Endothelial cell of umbilical vein (primary cell): Measurements from ENCODE around the gene FRMD4A. TPM values are rescaled to one million over a fixed set of nuclear protein-coding genes. Genes with fewer than 3 reads are reported as not detected.

Source experiments
- BruUV-seq: library from RNA; stranded (reverse); fragments of 400-500 nt; replicated peaks from 2 replicates; lab custom pipeline; 2021; lab: Mats Ljungman, UMichigan
- CTCF ChIA-PET: fragments of 300-600, 350-600 bp; sonication (Branson Sonifier 250); formaldehyde crosslinking; loops from one replicate; lab custom pipeline; 2021; ENCODE audit warnings: antibody characterized with exemption, inconsistent platforms; lab: Charles Lee
- POLR2A ChIA-PET: fragments of 300-600, 350-600 bp; sonication (Branson Sonifier 250); formaldehyde crosslinking; loops from one replicate; lab custom pipeline; 2021; ENCODE audit warnings: antibody characterized with exemption, inconsistent platforms; lab: Charles Lee
- DNase-seq: peaks from one replicate; pipeline ENCODE4 v3.0.0-alpha.2; 2011; ENCODE audit warnings: low read depth, low spot score
- FAIRE-seq: peaks from 2 replicates; lab custom pipeline; 2011; peaks lifted over from hg19 to GRCh38; lab: Jason Lieb, UNC
- H2AFZ ChIP-seq: 2 replicates; pipeline ENCODE4 v1.6.0; 2012; ENCODE audit warnings: low read depth, low read length, control low read depth, inconsistent platforms
- H3K27ac ChIP-seq: 2 replicates; pipeline ENCODE4 v1.5.1; 2011; ENCODE audit warnings: low read depth, mild to moderate bottlenecking, control low read depth, low read length, moderate library complexity; ENCODE audit not compliant: insufficient read depth
- H3K27me3 ChIP-seq, 2 experiments: 2 replicates each; pipeline versions ENCODE4 v1.6.0 to v1.6.1; 2011; ENCODE audit warnings: low read length in 2 of 2, mixed read lengths in 1 of 2; ENCODE audit not compliant: control insufficient read depth in 2 of 2, insufficient read depth in 2 of 2
- H3K36me3 ChIP-seq, 2 experiments: 2 replicates in 1 of 2; 3 replicates in 1 of 2; pipeline ENCODE4 v1.5.1; 2011; ENCODE audit warnings: low read length in 2 of 2, mild to moderate bottlenecking in 1 of 2, moderate library complexity in 1 of 2; ENCODE audit not compliant: control insufficient read depth in 2 of 2, insufficient read depth in 2 of 2; ENCODE audit errors: extremely low read depth in 1 of 2
- H3K4me1 ChIP-seq: 3 replicates; pipeline ENCODE4 v1.5.1; 2011; ENCODE audit warnings: mild to moderate bottlenecking, low read length; ENCODE audit not compliant: control insufficient read depth, insufficient read depth; ENCODE audit errors: extremely low read depth
- H3K4me2 ChIP-seq: 2 replicates; pipeline ENCODE4 v1.6.1; 2011; ENCODE audit warnings: low read length, control low read depth, mixed read lengths; ENCODE audit not compliant: insufficient read depth
- H3K4me3 ChIP-seq, 3 experiments: fragments of 200-600 bp in 1 of 3; sonication (generic), shearing (Covaris generic) in 1 of 3; replicated peaks in 1 of 3; 2 replicates each; pipeline ENCODE4 v1.5.1; 2011 to 2016; ENCODE audit warnings: control low read depth in 3 of 3, low read length in 3 of 3, mild to moderate bottlenecking in 2 of 3, inconsistent platforms in 1 of 3, low read depth in 1 of 3, moderate library complexity in 1 of 3; ENCODE audit not compliant: insufficient read depth in 1 of 3
- H3K79me2 ChIP-seq: 2 replicates; pipeline ENCODE4 v1.6.0; 2012; ENCODE audit warnings: low read length, inconsistent platforms; ENCODE audit not compliant: control insufficient read depth, insufficient read depth
- H3K9ac ChIP-seq: replicated peaks from 2 replicates; pipeline ENCODE3; 2011; ENCODE audit warnings: low read length, control low read depth; ENCODE audit not compliant: insufficient read depth; ENCODE audit errors: extremely low read depth
- H3K9me1 ChIP-seq: replicated peaks from 3 replicates; pipeline ENCODE4 v1.6.0; 2011; ENCODE audit warnings: mild to moderate bottlenecking, low read length; ENCODE audit not compliant: control insufficient read depth, insufficient read depth; ENCODE audit errors: extremely low read depth
- H3K9me3 ChIP-seq: replicated peaks from 2 replicates; pipeline ENCODE4 v1.5.1; 2012; ENCODE audit warnings: low read length, inconsistent platforms; ENCODE audit not compliant: control insufficient read depth, insufficient read depth
- H4K20me1 ChIP-seq: replicated peaks from 2 replicates; pipeline ENCODE3; 2011; ENCODE audit warnings: mild to moderate bottlenecking, low read length; ENCODE audit not compliant: control insufficient read depth, insufficient read depth; ENCODE audit errors: extremely low read depth
- CTCF ChIP-seq, 2 donors: IDR thresholded peaks; 1 replicate in 1 of 2; 2 replicates in 1 of 2; pipeline ENCODE4 v1.5.1; 2011; ENCODE audit warnings: low read length in 2 of 2, mild to moderate bottlenecking in 2 of 2, moderate library complexity in 2 of 2, control low read depth in 1 of 2, inconsistent platforms in 1 of 2, low read depth in 1 of 2; ENCODE audit not compliant: insufficient read depth in 1 of 2; ENCODE audit errors: extremely low read depth in 1 of 2
- EZH2 ChIP-seq: IDR thresholded peaks from 2 replicates; pipeline ENCODE4 v1.6.1; 2012; ENCODE audit warnings: borderline replicate concordance, low read depth, mild to moderate bottlenecking, moderate library complexity, low read length, inconsistent platforms; ENCODE audit not compliant: severe bottlenecking
- MAX ChIP-seq: IDR thresholded peaks from 2 replicates; pipeline ENCODE4 v1.6.1; 2011; ENCODE audit not compliant: insufficient read depth, insufficient read length
- POLR2AphosphoS5 ChIP-seq: IDR thresholded peaks from 2 replicates; pipeline ENCODE4 v1.6.1; 2012; ENCODE audit warnings: low read depth, mild to moderate bottlenecking, control low read depth, low read length, moderate library complexity; ENCODE audit not compliant: insufficient read depth
- dilution Hi-C: fragments of 300-500 bp; cut with MboI; formaldehyde crosslinking; loops from one replicate; pipeline ENCODE4 v1.15.0; 2019; ENCODE audit warnings: low sequenced_read_pairs; ENCODE audit not compliant: extremely low pct_ligation_motif_present
- intact Hi-C: fragments of 100-400 bp; cut with micrococcal nuclease; formaldehyde crosslinking; loops from one replicate; pipeline ENCODE4 v1.10.0; 2022
- polyA plus RNA-seq, 4 experiments: library from polyadenylated mRNA; depleted of rRNA in 3 of 4; stranded (reverse) in 3 of 4; unstranded in 1 of 4; fragments of >200 nt; gene quantifications; 2 replicates each; pipeline versions ENCODE4 v1.2.1 to v1.2.3, GENCODE V29; 2011 to 2012; ENCODE audit warnings: missing spikeins in 1 of 4
- total RNA-seq: library from RNA; stranded (reverse); gene quantifications from 2 replicates; pipeline ENCODE4 v1.2.3, GENCODE V29; 2021

The FRMD4A gene
- total and polyA plus RNA-seq, 2 donors (not counting 3 experiments of a cell fraction or from before 2014, with no cell fraction given) = 123 to 148 TPM

GRCh38 chr10:13730306-13730652 lies 600.4 kb downstream of the FRMD4A start:
- H3K4me1 ChIP-seq = no peaks in the 10 kb centered on the region
- ChIA-PET CTCF (interaction anchor here (1.0 kb wide), 1 partner anchor 15 kb away, joined by 3 read pairs; no protein-coding TSS in a partner anchor), POLR2A (no interaction called here)
- no peaks in the 10 kb centered on the region for H3K9me3 ChIP-seq
- no peak overlapping the region for H3K4me3 ChIP-seq
- H2AFZ ChIP-seq = no peak overlapping the region
- no peak for FAIRE-seq
- dilution Hi-C loops = no loop called here
- peaks cover 2% of the 10 kb centered on the region for H4K20me1 ChIP-seq
- no peak for TF ChIP-seq EZH2
- no peak for TF ChIP-seq MAX
- no peak for TF ChIP-seq CTCF (IDR thresholded peaks at IDR 0.05; ENCODE audit: extremely low read depth in 1 of 2, insufficient read depth in 1 of 2, low read depth in 1 of 2, low read length in 2 of 2)
- TF ChIP-seq POLR2AphosphoS5 = no peak
- no peak overlapping the region for H3K27ac ChIP-seq
- no peaks in the 10 kb centered on the region for H3K27me3 ChIP-seq
- no peak for DNase-seq
- H3K9ac ChIP-seq = no peak overlapping the region
- H3K9me1 ChIP-seq = no peaks in the 10 kb centered on the region
- no peak overlapping the region for H3K4me2 ChIP-seq
- peaks cover 22 to 23% of the 10 kb centered on the region in 2 experiments for H3K36me3 ChIP-seq
- intact Hi-C loops = no loop called here
- BruUV-seq = no TSS peak
- no peaks in the 10 kb centered on the region for H3K79me2 ChIP-seq
